ENCODE data around the gene HPN.

Gene HPN

DNA sequence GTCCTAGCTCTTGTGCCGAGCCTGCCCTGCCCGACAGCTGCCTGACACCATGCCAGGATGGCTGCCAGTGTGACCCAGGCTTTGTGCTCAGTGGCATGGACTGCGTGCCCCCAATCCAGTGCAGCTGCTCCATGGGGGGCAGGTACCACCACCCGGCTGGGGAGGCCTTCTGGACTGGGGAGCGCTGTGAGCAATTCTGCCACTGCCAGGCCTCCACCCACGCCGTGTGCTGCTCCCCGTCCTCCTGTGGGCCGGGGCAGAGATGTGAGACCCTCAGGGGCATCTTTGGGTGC lies 64.7 kb downstream of the HPN start:
- H3K79me2 ChIP-seq (ENCODE audit: insufficient read depth, low read length): no peaks in the 10 kb centered on the region
- no peaks in the 10 kb centered on the region for H3K9me2 ChIP-seq (ENCODE audit: low read depth, low read length)
- no peaks in the 10 kb centered on the region for H4K20me1 ChIP-seq (ENCODE audit: insufficient read depth, low read length)
- no peak overlapping the region for H3K9ac ChIP-seq (ENCODE audit: low read length)
- H3K27ac ChIP-seq (ENCODE audit: low read depth, low read length, poor library complexity, severe bottlenecking): no peak overlapping the region
- no peak overlapping the region for H3K4me2 ChIP-seq (ENCODE audit: low read length)
- H3K27me3 ChIP-seq (ENCODE audit: insufficient read depth, low read length): no peaks in the 10 kb centered on the region
- H3F3A ChIP-seq (ENCODE audit: insufficient read depth, low read length): no peaks in the 10 kb centered on the region
- H3K36me3 ChIP-seq (ENCODE audit: insufficient read depth, low read length): no peaks in the 10 kb centered on the region
- no peak overlapping the region for H3K4me3 ChIP-seq (ENCODE audit: low read depth, low read length, poor library complexity, severe bottlenecking)
- H2AFZ ChIP-seq (ENCODE audit: low read length): no peak overlapping the region
- no peaks in the 10 kb centered on the region for H3K4me1 ChIP-seq (ENCODE audit: insufficient read depth, low read length, severe bottlenecking)
- H3K9me3 ChIP-seq (ENCODE audit: low read length): no peaks in the 10 kb centered on the region
- TF ChIP-seq EZH2 (IDR thresholded peaks at IDR 0.05; ENCODE audit: borderline replicate concordance, low read length): no peak
- TF ChIP-seq, protein P1, sequence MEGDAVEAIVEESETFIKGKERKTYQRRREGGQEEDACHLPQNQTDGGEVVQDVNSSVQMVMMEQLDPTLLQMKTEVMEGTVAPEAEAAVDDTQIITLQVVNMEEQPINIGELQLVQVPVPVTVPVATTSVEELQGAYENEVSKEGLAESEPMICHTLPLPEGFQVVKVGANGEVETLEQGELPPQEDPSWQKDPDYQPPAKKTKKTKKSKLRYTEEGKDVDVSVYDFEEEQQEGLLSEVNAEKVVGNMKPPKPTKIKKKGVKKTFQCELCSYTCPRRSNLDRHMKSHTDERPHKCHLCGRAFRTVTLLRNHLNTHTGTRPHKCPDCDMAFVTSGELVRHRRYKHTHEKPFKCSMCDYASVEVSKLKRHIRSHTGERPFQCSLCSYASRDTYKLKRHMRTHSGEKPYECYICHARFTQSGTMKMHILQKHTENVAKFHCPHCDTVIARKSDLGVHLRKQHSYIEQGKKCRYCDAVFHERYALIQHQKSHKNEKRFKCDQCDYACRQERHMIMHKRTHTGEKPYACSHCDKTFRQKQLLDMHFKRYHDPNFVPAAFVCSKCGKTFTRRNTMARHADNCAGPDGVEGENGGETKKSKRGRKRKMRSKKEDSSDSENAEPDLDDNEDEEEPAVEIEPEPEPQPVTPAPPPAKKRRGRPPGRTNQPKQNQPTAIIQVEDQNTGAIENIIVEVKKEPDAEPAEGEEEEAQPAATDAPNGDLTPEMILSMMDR (IDR thresholded peaks at IDR 0.05; ENCODE audit: low read length): no peak

DNA sequence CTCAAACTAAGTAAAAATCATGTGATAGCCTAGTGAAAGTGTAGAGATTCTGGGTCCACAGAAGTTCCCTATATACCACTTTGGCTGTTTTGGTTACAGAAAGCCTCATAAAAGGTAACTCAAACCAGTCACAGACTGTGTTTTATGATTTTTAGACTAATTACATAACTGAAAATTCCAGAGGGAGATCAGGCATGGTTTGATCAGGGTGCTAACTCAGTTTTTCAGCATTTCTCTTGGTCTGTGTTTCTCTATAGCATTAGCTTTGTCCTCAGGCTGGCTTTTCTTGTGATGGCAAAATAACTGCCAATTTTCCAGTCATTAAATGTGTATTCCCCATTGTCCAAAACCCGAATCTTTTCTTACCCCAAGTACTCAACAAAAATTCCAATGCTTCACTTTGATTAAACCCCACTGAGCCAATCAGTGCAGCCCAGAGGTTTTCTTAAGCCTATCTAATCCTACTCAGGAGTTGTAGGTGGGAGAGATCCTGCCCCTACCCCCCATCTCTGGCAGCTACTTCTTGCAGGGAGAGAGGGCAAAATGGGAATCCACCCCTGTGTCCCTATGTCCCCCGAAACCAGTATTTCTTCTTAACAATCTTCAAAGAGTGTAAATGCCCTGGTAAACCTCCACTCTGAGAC lies 65.5 kb downstream of the HPN start:
- Histone ChIP-seq H2AFZ (ENCODE audit: low read length) (no peak overlapping the region), H3K4me1 (ENCODE audit: insufficient read depth, low read length, severe bottlenecking) (no peaks in the 10 kb centered on the region), H3K9me2 (ENCODE audit: low read depth, low read length) (no peaks in the 10 kb centered on the region), H3K4me3 (ENCODE audit: low read depth, low read length, poor library complexity, severe bottlenecking) (no peak overlapping the region), H4K20me1 (ENCODE audit: insufficient read depth, low read length) (no peaks in the 10 kb centered on the region), H3K36me3 (ENCODE audit: insufficient read depth, low read length) (no peaks in the 10 kb centered on the region), H3K27me3 (ENCODE audit: insufficient read depth, low read length) (no peaks in the 10 kb centered on the region), H3K27ac (ENCODE audit: low read depth, low read length, poor library complexity, severe bottlenecking) (no peak overlapping the region), H3K9ac (ENCODE audit: low read length) (no peak overlapping the region), H3K79me2 (ENCODE audit: insufficient read depth, low read length) (no peaks in the 10 kb centered on the region), H3K4me2 (ENCODE audit: low read length) (no peak overlapping the region), H3K9me3 (ENCODE audit: low read length) (no peaks in the 10 kb centered on the region), H3F3A (ENCODE audit: insufficient read depth, low read length) (no peaks in the 10 kb centered on the region)
- TF ChIP-seq, protein P1 (IDR thresholded peaks at IDR 0.05; ENCODE audit: low read length): no peak
- TF ChIP-seq EZH2 (IDR thresholded peaks at IDR 0.05; ENCODE audit: borderline replicate concordance, low read length): no peak

DNA sequence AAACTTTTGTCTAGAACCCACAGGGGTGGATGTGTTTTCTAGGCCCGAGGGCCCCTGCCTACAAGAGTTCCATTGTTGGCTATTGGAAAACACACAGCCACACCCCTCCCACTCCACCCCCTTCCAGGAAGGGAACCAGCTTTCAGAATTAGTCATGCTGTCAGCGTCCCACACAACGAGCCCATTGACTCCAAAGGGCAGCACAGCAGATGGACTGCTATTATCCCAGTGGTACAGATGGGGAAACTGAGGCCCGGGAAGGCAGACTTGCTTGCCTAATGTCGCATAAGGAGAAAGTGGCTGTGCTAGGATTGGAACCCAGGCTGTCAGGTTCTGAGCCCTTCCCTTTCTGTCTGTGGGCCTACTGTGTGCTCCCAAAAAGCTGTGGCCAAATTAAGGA lies 66.0 kb downstream of the HPN start:
- Histone ChIP-seq H3K36me3 (ENCODE audit: insufficient read depth, low read length) (no peaks in the 10 kb centered on the region), H3K4me2 (ENCODE audit: low read length) (no peak overlapping the region), H4K20me1 (ENCODE audit: insufficient read depth, low read length) (no peaks in the 10 kb centered on the region), H3K79me2 (ENCODE audit: insufficient read depth, low read length) (no peaks in the 10 kb centered on the region), H3K4me1 (ENCODE audit: insufficient read depth, low read length, severe bottlenecking) (no peaks in the 10 kb centered on the region), H2AFZ (ENCODE audit: low read length) (no peak overlapping the region), H3K27ac (ENCODE audit: low read depth, low read length, poor library complexity, severe bottlenecking) (no peak overlapping the region), H3K9me3 (ENCODE audit: low read length) (no peaks in the 10 kb centered on the region), H3F3A (ENCODE audit: insufficient read depth, low read length) (no peaks in the 10 kb centered on the region), H3K9ac (ENCODE audit: low read length) (no peak overlapping the region), H3K4me3 (ENCODE audit: low read depth, low read length, poor library complexity, severe bottlenecking) (no peak overlapping the region), H3K9me2 (ENCODE audit: low read depth, low read length) (no peaks in the 10 kb centered on the region), H3K27me3 (ENCODE audit: insufficient read depth, low read length) (no peaks in the 10 kb centered on the region)
- TF ChIP-seq, protein P1 (IDR thresholded peaks at IDR 0.05; ENCODE audit: low read length): no peak
- TF ChIP-seq EZH2 (IDR thresholded peaks at IDR 0.05; ENCODE audit: borderline replicate concordance, low read length): no peak
